Activated CD4-positive, alpha-beta T cell treated with anti-CD3 and anti-CD28 coated beads for 1 hour (primary cell): ENCODE results near the gene HK2.

ENCODE experiments used
- DNase-seq: peaks from one replicate; pipeline ENCODE4 v3.0.0-alpha.2; 2020

Gene HK2

GRCh38 chr2:74860521-74860920, 26.6 kb downstream of the HK2 start:
- DNase-seq: no peak

GRCh38 chr2:74861531-74861930, 27.6 kb downstream of the HK2 start:
- DNase-seq: no peak

- DNase-seq: no peak
Measured at GRCh38 chr2:74862020-74862964, 28.4 kb downstream of the HK2 start.

- no peak for DNase-seq
Measured at GRCh38 chr2:74863802-74864248, 29.9 kb downstream of the HK2 start.

- DNase-seq: no peak
Measured at GRCh38 chr2:74864728-74865722, 31.1 kb downstream of the HK2 start.

- DNase-seq: no peak
Measured at GRCh38 chr2:74865770-74866674, 32.1 kb downstream of the HK2 start.

GRCh38 chr2:74867841-74868658, 34.1 kb downstream of the HK2 start:
- DNase-seq: no peak

GRCh38 chr2:74869517-74869916, 35.6 kb downstream of the HK2 start:
- no peak for DNase-seq

- no peak for DNase-seq
Measured at GRCh38 chr2:74870951-74871350, 37.0 kb downstream of the HK2 start.

GRCh38 chr2:74871414-74871813, 37.5 kb downstream of the HK2 start:
- DNase-seq: no peak

GRCh38 chr2:74872389-74872836, 38.5 kb downstream of the HK2 start:
- DNase-seq: no peak

- no peak for DNase-seq
Measured at GRCh38 chr2:74873012-74873665, 39.2 kb downstream of the HK2 start.

GRCh38 chr2:74873678-74874640, 40.0 kb downstream of the HK2 start:
- DNase-seq: no peak

GRCh38 chr2:74876081-74876886, 42.4 kb downstream of the HK2 start:
- peak; percentile 13 for DNase-seq

- DNase-seq: no peak
Measured at GRCh38 chr2:74877376-74877775, 43.4 kb downstream of the HK2 start.

- DNase-seq: no peak
Measured at GRCh38 chr2:74877781-74878433, 44.0 kb downstream of the HK2 start.

GRCh38 chr2:74878551-74878950, 44.6 kb downstream of the HK2 start:
- DNase-seq: no peak
